NCI-H510A treated with DMSO at 0.1 percent for 48 hours (cell line): Measurements from ENCODE around the gene DNAJC10.

Experiments
- DNase-seq: peaks from one replicate; lab custom pipeline; 2025; lab: John Stamatoyannopoulos, UW

The DNAJC10 gene

DNA sequence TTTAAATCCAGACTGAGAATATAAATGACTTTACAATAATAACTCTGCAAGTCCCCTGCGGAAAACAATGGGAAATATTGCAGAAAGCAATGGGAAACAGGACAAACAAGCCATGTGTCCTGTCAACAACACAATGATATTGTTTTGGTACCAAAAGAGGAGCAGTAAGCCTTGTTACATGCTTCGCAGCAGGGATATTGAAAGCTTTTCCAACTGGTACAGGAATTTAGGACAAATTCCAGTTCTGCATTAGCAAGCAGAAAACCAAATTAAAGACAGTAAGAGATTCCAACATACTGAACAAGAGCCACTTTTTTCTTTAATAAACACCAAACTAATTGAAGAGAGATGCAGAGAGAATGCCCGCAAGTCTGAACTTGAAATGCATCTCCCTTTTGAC lies 120.4 kb downstream of the DNAJC10 start:
- no peak for DNase-seq
